ENCODE data around the gene ANKK1. TPM values are rescaled to one million over a fixed set of nuclear protein-coding genes. Genes with fewer than 3 reads are reported as not detected.

ANKK1 gene
- total and polyA plus RNA-seq, 2 donors from 2014 or later, result 0.19 to 0.60 TPM

GRCh38 chr11:113431746-113432145, 44.2 kb downstream of the ANKK1 start:
- no peaks in the 10 kb centered on the region for H3K36me3 ChIP-seq (ENCODE audit: control insufficient read depth in 2 of 3, insufficient read depth in 3 of 3, low read length in 3 of 3)
- no peak for FAIRE-seq
- no peak for DNase-seq
- no peak overlapping the region for H3K9ac ChIP-seq (ENCODE audit: low read length in 3 of 3)
- intact Hi-C loops (cut with DNase I), result no loop called here
- TF ChIP-seq, protein P1, sequence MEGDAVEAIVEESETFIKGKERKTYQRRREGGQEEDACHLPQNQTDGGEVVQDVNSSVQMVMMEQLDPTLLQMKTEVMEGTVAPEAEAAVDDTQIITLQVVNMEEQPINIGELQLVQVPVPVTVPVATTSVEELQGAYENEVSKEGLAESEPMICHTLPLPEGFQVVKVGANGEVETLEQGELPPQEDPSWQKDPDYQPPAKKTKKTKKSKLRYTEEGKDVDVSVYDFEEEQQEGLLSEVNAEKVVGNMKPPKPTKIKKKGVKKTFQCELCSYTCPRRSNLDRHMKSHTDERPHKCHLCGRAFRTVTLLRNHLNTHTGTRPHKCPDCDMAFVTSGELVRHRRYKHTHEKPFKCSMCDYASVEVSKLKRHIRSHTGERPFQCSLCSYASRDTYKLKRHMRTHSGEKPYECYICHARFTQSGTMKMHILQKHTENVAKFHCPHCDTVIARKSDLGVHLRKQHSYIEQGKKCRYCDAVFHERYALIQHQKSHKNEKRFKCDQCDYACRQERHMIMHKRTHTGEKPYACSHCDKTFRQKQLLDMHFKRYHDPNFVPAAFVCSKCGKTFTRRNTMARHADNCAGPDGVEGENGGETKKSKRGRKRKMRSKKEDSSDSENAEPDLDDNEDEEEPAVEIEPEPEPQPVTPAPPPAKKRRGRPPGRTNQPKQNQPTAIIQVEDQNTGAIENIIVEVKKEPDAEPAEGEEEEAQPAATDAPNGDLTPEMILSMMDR (IDR thresholded peaks at IDR 0.05; ENCODE audit: borderline replicate concordance, extremely low read depth, insufficient read depth), result no peak
- no peaks in the 10 kb centered on the region for H3K4me1 ChIP-seq (ENCODE audit: control insufficient read depth in 2 of 3, insufficient read depth in 2 of 3, low read depth in 1 of 3, low read length in 3 of 3)
- H3K4me3 ChIP-seq (ENCODE audit: low read length in 3 of 3), result no peak overlapping the region
- H3K27me3 ChIP-seq (ENCODE audit: control insufficient read depth, insufficient read depth, low read length), result no peaks in the 10 kb centered on the region
- no peaks in the 10 kb centered on the region for H3K9me3 ChIP-seq (ENCODE audit: control insufficient read depth in 2 of 3, insufficient read depth in 1 of 3, low read length in 3 of 3)
- H3K27ac ChIP-seq (ENCODE audit: low read depth in 2 of 2, low read length in 2 of 2), result no peak overlapping the region

- Histone ChIP-seq H3K4me3 (ENCODE audit: low read length in 3 of 3) (no peak overlapping the region), H3K36me3 (ENCODE audit: control insufficient read depth in 2 of 3, insufficient read depth in 3 of 3, low read length in 3 of 3) (no peaks in the 10 kb centered on the region), H3K27ac (ENCODE audit: low read depth in 2 of 2, low read length in 2 of 2) (no peak overlapping the region), H3K4me1 (ENCODE audit: control insufficient read depth in 2 of 3, insufficient read depth in 2 of 3, low read depth in 1 of 3, low read length in 3 of 3) (no peaks in the 10 kb centered on the region), H3K9ac (ENCODE audit: low read length in 3 of 3) (no peak overlapping the region), H3K27me3 (ENCODE audit: control insufficient read depth, insufficient read depth, low read length) (no peaks in the 10 kb centered on the region), H3K9me3 (ENCODE audit: control insufficient read depth in 2 of 3, insufficient read depth in 1 of 3, low read length in 3 of 3) (no peaks in the 10 kb centered on the region)
- TF ChIP-seq, protein P1 (IDR thresholded peaks at IDR 0.05; ENCODE audit: borderline replicate concordance, extremely low read depth, insufficient read depth), result no peak
- intact Hi-C loops (cut with DNase I), result no loop called here
- DNase-seq (no peak), FAIRE-seq (no peak)
Measured at GRCh38 chr11:113435190-113435968, 47.8 kb downstream of the ANKK1 start.

- FAIRE-seq (no peak), DNase-seq (no peak)
- no peaks in the 10 kb centered on the region for H3K9me3 ChIP-seq (ENCODE audit: control insufficient read depth in 2 of 3, insufficient read depth in 1 of 3, low read length in 3 of 3)
- no peak overlapping the region for H3K4me3 ChIP-seq (ENCODE audit: low read length in 3 of 3)
- H3K36me3 ChIP-seq (ENCODE audit: control insufficient read depth in 2 of 3, insufficient read depth in 3 of 3, low read length in 3 of 3), result no peaks in the 10 kb centered on the region
- TF ChIP-seq, protein P1 (IDR thresholded peaks at IDR 0.05; ENCODE audit: borderline replicate concordance, extremely low read depth, insufficient read depth), result no peak
- no peak overlapping the region for H3K27ac ChIP-seq (ENCODE audit: low read depth in 2 of 2, low read length in 2 of 2)
- no peak overlapping the region for H3K9ac ChIP-seq (ENCODE audit: low read length in 3 of 3)
- H3K27me3 ChIP-seq (ENCODE audit: control insufficient read depth, insufficient read depth, low read length), result no peaks in the 10 kb centered on the region
- H3K4me1 ChIP-seq (ENCODE audit: control insufficient read depth in 2 of 3, insufficient read depth in 2 of 3, low read depth in 1 of 3, low read length in 3 of 3), result no peaks in the 10 kb centered on the region
- intact Hi-C loops (cut with DNase I), result no loop called here
Measured at GRCh38 chr11:113436672-113437252, 49.2 kb downstream of the ANKK1 start.
